Activated CD4-positive, CD25-positive, alpha-beta regulatory T cell (primary cell): ENCODE results near the gene PPP1R26.
"Not testable (repeated sequence)": the region's sequence is repeated elsewhere in the genome, so short reads cannot be mapped to it uniquely, and the experiment has no call there.

Source experiments
- DNase-seq, 4 experiments: peaks; one replicate each; lab custom pipeline; 2025; lab: John Stamatoyannopoulos, UW

The PPP1R26 gene, protein sequence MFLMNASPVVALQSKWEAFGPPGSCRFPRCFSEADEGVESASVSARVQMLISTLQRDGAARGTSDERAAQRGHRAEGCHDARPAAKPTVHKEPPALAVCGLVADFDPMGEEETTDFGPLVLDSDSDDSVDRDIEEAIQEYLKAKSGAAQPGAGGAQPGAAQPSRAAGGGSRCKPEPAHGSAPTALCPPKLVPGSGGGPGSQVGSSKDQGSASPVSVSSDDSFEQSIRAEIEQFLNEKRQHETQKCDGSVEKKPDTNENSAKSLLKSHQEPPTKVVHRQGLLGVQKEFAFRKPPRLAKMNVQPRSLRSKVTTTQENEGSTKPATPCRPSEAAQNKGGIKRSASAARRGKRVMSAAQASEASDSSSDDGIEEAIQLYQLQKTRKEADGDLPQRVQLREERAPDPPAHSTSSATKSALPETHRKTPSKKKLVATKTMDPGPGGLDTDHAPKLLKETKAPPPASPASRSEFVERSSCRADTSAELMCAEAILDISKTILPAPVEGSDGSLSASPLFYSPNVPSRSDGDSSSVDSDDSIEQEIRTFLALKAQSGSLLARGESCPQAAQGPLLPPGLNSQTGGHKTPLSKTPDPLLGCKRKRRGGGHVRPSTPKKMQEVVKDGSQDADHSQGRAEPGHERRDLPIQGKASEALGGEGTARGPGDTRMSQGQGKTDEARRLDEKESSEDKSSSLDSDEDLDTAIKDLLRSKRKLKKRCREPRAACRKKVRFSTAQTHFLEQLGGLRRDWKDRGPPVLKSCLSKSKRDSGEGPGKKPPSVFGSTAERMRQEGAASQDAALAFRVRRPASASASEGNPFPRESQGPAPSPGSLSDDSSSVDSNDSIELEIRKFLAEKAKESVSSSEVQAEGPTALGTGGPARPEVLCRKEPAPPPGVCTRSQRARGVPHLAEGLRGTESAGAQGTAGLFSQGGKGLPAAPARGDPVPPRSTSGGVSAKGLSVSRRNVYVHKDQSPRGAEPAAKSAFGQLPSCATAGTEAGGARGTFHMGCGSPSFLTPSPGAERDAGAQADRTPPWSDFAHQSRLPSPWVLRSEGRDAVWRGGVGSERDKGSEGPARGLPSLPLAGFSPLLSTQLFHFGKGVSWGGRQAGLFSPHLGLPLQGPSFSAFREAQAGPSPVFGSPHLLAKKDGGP (N-terminal part only)

DNA sequence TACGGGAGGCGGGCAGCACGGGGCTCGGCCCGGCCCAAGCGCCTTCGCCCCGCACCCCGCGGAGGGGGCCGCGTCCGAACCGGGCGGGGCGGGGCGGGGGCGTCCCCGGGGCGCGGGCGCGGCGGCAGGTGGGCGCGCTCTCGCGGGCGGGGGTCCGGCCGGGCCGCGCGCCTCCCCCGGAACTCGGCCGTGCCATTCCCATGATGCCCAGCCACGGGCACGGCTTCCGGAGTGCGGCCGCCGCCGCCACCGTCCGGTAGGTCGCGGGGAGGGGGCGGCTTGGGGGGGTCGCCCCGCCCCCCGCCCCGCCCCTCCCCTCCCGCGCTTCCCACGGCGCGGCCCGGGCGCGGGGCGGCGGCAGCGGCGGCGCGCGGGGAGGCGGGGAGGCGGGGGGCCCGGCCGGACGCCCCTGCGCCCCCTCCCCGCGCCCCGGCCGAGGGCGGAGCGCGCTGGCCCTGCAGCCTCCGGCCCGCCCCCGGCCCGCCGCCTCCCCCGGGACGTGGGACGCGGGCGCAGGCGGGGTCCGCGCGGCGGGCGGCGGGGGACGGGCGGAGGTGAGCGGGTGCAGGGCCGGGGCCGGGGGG is at the start of gene PPP1R26:
TSS of gene PPP1R26 (plus strand) at position 314 of the 584 bp plus-strand sequence. CDS start 4,729 bp downstream, outside the sequence.
- no peak for DNase-seq

DNA sequence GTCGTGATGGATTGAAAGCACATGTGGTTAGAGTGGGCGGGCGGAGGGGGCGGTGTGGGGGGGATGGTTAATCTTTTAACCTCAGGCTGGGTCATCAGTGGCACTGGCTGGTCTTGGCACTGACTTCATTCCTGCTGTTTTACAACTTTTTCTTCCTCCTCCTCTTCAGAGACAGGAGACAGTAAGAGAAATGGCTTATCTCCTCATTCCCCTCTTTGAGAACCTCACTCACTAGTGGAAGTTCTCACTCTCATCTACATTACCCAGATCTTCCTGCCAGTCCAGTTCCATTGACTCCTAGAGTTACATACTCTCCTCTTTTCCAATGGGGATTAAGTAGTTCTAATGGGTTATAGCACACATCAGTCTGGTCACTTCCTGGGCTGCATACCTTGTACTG is 42.3 kb upstream of the PPP1R26 start:
- DNase-seq, result no peak

DNA sequence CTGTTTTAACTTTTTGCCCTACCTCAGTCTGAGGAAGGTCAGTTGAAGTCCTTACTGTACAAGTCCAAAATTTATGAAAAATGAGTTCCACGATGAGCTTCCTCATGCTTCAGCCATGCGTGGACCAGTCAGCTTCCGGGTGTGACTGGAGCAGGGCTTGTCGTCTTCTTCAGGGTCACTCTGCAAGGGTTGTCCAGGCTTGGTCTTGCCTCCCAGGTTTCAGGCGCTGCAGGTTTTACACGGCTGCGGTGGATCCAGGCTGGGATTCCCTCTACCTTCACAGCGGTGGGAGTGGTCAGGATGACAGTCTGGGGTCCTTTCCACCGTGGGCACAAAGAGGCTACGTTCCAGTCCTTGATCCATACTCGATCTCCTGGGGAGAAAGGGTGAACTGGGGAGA is 41.9 kb upstream of the PPP1R26 start:
- not testable (repeated sequence) for DNase-seq

DNA sequence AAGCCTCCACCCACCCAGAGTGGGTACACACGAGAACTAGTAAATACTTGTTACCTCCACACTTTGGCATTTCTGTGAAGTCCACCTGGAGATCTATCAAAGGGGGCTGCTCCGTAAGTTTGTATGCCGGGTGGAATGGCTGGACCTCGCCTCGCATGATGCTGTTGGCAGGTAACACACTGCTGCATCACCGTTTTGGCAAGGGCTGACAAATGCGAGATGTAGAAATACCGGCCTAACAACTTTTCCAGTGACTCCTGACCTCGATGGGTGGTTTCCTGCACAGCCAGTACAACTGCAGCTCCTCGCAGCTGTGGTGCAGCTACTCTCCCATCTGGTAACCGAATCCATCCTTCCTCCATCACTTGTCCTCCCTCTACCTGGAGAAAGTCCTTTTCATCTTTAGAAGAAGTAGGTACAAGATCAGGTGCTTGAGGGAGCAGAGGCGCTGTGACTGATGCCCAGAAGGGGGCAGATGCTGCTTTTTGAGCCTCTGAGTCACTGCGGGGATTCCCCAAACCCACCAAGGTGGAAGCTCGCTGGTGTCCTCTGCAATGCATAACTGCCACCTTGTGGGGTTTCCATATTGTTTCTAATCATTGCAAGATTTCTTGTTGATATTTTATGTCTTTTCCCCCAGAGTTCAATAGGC is 40.9 kb upstream of the PPP1R26 start:
- not testable (repeated sequence) for DNase-seq

DNA sequence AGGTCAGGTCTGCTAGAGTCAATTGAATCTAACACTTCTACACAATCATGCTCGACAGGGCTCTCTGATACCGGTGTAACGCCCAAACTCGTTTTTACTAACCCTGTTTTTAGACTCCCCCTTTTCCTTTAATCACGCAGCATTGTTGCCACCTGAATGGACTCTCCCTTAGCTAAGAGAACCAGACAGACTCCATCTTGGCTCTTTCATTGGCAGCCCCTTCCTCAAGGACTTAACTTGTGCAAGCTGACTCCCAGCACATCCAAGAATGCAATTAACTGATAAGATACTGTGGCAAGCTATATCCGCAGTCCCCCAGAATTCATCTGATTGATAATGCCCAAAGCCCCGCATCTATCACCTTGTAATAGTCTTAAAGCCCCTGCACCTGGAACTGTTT is 40.1 kb upstream of the PPP1R26 start:
- not testable (repeated sequence) for DNase-seq

DNA sequence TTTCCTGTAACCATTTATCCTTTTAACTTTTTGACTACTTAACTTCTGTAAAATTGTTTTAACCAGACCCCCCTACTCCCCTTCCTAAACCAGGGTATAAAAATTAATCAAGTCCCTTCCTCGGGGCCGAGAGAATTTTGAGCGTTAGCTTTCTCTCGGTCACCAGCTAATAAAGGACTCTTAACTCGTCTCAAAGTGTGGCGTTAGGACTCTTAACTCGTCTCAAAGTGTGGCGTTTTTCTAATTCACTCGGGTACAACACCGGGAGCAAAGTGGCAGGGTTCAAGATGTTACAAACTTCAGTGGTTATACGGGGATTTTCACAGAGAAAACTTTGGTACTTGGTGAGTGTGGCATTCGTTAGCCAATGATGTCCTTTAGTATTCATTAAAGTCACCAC is 39.7 kb upstream of the PPP1R26 start:
- DNase-seq, result no peak

DNA sequence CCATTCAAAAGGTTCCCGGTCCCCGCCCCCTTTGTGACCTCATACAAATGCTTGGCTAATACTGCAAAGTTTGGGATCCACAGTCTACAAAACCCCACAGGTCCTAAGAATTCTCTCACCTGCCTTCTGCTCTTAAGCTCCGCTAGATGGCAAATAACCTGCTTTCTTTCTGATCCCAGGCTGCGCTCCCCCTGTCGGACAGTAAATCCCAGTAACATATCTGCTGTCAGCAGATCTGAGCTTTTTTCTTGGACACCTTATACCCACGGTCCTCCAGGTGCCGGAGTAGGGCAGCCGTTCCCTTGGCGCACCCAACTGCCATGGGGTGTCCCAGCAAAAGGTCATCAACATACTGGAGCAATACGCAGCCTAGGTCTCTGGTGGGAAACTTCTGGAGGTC is 39.0 kb upstream of the PPP1R26 start:
- no peak for DNase-seq

DNA sequence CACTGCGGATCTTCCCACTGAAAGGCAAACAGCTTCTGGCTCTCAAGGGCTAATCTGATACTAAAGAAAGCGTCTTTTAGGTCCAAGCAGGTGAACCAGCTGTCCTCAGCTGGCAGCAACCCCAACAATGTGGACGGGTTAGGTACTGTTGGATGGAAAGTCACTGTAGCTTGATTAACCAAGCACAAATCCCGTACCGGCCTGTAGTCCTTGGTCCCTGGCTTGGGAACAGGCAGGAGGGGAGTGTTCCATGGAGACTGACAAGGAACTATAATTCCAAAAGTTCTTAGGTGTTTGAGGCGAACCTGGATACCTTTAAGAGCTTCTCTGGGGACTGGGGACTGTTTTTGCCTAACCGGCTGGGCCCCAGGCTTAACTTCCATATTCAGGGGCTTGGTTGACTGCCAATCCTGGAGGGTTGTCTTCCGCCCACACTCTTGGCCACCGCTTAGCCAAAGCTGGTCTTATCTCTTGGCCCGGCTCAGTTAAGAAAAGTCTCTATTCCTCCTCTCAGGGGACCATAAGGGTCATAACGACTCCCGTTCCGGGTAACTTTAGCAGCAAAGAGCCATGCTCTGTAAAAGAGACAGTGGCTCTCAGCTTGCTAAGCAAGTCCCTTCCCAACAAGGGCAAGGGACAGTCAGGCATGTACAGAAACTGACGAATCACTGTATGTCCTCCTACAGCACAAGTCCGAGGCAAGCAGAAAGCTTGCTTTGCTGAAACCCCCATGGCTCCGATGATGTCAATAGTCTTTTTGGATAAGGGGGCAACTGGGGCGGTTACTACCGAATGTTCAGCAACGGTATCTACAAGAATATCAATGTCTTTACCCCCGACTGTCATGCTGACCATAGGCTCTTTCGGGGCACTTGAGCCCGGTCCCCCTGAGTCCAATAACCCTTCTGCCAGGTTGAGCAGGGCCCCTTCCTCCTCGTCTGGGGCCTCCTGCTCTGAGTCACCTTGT is 38.2 kb upstream of the PPP1R26 start:
- DNase-seq, result not testable (repeated sequence)

DNA sequence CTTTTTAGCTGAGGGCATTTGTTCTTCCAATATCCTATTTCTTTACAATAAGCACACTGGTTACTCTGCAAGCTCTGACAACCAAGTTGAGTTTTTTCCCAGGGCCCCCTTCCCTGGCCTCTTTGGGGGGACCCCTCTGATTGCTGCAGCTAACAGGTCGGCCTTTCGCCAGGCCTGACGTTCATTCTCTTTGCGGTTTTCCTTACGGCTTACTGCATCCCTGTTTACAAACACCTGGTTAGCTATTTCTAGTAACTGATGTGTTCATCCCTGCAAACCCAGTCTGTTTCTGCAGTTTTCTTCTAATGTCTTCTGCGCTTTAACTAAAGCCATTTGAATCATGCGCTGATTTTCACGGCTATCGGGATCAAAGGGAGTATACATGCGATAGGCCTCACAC is 37.5 kb upstream of the PPP1R26 start:
- DNase-seq, result no peak

DNA sequence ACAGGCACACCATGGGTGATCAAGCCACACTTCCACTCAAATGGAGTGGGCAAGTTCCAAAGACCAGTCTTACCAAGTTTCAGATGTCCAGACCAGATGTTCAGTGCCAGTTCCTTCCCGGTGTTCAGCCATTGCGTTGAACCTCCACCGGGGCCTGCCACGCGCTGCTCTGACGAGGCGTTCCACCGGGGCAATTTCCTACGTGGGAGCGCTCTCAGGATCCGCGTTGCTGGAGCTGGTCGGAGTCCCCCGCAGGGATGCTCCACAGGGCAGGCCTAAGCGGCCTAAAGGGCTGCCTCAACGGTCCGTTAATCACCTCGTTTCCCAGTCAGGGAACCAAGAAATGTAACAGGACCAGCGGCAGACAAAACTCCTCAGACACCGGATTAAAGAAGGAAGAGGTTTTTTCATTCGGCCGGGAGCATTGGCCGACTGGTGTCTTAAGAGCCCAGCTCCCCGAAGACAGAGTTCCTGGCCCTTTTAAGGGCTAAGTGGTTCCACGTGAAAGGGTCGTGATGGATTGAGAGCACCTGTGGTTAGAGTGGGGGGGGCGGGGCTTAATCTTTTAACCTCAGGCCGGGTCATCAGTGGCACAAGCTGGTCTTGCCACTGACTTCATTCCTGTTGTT is 35.7 kb upstream of the PPP1R26 start:
- DNase-seq, result no peak

DNA sequence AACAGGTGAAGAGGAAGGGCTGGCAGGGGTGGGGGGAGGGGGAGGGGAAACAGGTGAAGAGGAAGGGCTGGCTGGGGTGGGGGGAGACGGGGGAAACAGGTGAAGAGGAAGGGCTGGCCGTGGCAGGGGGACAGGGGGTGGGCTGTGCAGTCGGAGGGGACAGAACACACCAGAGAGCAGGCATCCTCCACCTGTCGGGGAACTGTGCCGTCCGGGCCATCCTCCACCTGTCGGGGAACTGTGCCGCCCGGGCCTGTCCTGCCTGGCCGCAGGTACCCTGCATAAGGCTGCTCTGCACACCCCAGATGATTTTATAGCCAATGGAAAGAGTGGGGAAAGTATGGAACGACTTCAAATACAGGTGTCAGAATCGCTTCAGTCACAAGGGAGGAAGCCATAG is 32.5 kb upstream of the PPP1R26 start:
- no peak for DNase-seq

DNA sequence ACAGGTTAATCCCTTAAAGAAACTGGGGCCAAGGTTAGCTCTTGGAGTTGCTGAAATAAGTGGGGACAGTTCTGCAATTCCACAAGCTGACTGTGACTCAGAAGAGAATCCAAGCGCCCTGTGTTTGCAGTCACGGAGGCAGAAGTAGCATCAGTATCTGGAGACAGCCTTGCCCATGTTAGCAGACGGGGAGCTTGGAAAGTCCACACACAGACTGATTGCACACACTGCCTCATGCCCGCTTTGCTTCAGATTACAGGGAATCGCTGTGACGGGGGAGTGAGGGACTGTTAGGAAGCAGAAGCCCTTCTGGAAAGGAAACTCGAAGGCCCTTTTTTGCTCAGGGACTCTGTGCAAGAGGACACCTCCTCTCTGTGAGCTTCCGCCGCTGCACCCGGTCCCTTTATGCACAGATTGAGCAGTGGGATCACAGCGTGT is 30.9 kb upstream of the PPP1R26 start:
- DNase-seq, result no peak

DNA sequence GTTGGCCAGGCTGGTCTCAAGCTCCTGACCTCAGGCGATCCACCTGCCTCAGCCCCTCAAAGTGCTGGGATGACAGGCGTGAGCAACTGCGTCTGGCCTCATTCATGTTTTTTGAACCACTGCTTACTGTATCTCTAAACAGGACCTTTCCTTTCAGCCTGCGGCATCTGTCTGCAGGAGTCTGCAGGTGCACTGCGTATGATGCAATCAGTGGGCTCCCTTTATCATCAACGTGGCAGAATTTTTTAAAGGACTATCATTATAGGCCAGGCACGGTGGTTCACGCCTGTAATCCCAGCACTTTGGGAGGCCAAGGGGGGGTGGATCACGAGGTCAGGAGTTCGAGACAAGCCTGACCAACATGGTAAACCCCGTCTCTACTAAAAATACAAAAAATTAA is 30.1 kb upstream of the PPP1R26 start:
- not testable (repeated sequence) for DNase-seq

DNA sequence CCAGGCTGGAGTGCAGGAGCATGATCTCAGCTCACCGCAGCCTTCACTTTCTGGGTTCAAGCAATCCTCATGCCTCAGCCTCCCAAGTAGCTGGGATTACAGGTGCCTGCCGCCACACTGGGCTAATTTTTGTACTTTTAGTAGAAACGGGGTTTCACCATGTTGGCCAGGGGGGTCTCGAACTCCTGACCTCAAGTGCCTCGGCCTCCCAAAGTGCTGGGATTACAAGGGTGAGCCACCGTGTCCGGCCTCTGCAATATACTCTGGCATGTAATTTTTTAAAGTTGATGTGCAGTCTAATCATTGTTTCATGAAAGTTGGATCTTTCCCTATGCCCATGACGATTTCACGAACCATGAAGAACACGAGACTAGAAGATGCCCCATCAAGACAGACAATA is 28.6 kb upstream of the PPP1R26 start:
- DNase-seq, result no peak

DNA sequence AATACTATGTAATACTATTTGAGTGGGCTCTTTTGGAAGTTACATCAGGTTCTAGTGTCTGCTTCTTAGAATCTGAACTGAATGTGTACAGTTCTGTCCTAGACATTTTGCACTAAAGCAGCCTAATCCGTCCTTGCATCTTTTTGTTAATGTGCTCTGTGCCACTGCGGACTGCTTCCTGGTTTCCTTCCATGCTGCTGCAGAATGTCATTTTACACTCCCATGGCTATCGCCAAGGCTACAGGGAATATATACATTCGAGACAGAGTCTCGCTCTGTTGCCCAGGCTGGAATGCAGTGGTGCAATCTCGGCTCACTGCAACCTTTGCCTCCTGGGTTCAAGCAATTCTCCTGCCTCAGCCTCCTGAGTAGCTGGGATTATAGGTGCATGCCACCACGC is 27.7 kb upstream of the PPP1R26 start:
- DNase-seq, result not testable (repeated sequence)

DNA sequence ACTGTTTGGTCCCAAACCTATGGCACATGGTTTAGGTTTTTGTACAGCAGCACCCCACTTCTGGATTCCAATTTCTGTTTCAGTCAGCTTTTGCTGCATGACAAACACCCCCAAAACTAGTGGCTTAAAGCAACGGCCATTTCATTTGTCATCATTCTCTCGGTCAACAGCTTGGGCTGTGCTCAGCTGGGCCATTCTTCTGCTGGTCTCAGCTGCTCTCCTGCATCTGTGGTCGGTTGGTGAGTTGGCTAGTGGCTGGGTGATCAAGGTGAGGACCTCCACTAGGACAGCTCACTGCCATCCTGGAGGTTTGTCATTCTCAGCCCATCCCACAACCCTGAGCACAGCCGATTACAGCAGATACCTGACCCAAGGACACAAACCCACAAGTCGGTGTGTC is 24.8 kb upstream of the PPP1R26 start:
- DNase-seq, result no peak

DNA sequence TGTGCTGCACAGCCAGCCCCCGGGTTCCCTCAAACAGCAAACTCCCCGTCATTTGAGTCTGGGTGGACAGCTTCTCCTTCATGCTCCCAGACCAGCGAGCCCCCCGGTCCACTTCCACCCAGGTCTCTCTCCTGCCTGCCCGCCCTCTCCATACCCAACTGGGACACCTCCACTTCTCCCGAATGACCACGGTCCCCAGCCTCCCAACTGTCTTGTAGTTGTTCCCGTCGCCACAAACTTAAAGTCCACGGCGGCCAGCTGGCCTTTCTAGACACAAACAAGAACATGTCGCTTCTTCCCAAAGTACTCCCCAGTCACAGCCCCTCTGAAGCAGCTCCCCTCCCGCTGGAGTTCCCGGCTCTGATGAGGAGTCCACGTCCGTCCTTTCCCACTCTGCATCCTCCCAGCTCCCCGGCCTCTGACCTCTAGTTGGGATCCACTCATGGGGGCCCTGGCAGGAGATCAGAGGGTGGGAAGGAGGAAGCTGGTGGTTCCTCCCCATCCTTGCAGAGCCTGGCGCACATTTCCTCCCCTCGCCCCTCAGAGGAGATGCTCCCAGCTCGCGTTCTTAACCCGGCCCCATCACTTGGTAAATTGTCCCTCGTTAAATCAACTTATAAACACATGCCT is 24.1 kb upstream of the PPP1R26 start:
- DNase-seq, result no peak

DNA sequence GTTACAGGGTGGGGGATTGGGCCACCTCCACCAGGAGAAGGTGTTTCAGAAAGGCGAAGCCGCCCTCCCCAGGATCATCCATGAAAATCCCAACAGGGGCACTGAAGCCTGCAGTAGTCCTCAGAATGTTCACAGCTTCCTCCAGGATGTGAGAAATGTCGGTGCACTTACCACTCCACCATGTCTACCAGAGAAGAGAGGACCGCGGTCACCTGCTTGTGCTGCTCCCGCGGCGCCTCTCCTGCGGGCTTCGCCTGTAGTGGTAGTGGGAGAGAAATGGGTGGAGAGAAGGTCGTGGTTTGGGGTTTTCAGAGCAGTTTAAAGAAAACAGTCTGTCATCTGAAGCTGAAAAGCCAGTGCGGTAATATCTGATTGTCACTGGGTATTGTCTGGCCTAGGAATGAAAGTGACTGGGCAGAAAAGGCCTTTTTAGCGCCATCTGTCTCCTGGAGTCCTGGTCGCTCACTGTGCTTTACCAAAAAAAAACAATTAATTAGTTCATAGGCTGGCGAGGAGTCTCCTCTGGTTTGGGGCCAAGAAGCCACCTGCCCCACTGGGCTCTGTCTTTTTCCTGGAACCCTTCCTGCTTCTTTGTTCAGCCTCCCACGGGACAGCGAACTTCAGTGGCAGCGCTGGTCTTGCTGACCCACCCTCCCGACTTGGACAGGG is 23.0 kb upstream of the PPP1R26 start:
- no peak for DNase-seq

DNA sequence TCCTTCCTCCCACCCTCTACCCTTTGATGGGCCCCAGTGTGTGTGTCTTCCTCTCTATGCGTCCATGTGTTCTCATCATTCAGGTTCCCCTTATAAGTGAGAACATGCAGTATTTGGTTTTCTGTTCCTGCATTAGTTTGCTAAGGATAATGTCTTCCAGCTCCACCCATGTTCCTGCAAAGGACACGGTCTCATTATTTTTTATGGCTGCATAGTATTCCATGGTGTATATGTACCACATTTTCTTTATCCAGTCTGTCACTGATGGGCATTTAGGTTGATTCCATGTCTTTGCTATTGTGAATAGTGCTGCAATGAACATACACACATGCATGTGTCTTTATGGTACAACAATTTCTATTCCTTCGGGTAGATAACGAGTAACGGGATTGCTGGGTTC is 21.1 kb upstream of the PPP1R26 start:
- not testable (repeated sequence) for DNase-seq
